ENCODE results near the gene IQCK.

Gene IQCK

DNA sequence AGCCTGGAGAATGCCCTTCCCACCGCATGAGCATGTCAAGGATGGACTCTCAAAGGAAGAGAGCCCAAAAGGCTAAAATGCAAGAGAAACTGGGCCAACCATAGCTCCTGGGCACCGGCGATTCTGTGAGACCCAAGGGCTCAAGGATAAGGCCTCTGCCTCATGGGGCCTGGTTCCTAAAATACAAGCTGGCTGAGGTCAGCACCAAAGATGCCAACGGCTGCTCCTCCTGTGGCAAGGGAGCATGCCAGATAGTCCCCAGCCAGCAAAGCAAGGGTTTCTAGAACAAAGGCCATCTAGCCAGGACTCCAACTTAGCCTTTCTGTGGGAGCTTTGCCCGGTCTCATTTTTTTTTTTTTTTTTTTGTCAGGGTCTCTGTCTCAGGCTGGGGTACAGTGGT, 146.5 kb downstream of the IQCK start:
- no peak for DNase-seq

DNA sequence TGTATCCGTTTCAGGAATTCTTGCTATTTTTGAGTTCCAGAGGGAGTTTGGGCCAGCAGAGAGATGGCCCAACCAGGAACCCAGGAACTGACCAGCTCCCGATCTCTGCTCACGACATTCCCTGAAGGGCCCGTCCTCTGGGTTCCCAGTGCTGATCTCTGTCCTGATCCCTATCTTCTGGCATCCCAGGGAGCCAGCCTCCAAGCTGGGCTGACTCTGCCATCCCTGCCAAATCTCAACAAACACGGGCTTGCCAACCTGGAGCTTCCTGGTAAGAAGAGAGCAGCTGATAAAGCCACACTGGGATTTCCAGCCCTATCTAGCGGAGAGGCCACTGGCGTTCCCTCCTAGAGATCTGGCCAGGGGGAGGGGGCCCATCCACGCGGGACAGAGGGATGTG, 150.3 kb downstream of the IQCK start:
- no peak for DNase-seq

DNA sequence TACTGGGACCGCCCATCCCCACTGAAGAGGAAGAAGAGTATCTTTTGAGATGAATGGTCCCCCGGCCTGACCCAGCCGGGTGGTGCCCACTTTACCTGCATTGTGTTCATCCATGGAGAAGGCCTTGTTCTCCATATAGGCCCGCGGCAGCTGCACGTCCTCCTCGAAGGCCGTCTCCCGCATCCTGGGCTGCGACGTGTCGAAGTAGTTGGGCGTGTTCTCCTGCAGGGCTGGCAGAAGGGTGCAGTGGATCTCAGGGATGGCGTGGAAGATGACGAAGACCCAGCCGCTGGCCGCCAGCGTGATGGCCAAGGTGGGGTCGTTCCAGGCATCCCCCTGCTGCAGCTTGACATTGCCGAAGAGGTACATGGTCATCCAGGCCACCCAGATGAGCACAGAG, 153.7 kb downstream of the IQCK start:
- DNase-seq = no peak

DNA sequence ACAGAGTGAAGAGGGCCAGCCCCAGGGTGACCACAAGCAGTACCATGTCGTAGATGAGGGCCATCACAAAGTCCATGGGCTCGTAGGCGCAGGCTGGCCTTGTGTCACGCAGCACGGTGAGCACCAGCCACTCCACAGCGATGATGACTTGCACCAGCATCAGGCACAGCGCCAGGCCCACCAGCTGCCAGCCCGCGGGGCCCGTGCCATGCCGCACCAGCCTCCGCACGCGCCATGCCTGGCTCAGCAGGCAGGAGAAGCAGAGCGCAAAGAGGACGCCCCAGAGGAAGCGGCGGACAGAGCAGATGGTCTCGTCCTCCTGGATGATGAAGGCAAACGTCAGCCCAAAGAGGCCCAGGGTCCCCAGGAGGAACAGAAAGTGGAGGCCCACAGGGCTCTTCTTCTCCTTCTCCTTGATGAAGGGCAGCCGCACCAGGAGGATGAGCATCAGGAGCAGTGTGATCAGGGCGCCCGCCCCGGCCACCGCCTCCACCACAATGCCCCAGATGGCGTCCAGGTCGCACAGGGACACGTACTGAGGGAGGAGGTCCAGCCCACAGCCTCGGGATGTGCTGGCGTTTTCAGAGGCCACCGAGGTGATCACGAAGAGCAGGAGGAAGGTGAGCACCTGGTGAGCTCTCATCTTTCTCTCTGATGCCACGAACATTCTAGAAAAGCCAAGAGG, 154.2 kb downstream of the IQCK start:
- DNase-seq = no peak

DNA sequence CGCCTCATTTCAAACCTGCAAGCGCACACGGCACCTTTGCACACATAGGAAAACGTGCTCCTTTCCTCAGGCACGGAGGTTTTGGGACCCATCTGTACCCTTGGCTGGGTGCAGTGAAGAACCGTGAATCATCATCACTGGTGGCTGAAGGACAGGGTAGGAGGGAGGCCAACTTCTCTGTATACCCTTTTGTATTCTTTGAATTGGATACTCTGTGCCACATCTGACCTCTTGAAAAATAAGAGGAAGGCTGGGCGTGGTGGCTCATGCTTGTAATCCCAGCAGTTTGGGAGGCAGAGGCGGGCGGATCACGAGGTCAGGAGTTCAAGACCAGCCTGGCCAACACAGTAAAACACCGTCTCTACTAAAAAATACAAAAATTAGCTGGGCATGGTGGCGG, 154.9 kb downstream of the IQCK start:
- DNase-seq = no peak

DNA sequence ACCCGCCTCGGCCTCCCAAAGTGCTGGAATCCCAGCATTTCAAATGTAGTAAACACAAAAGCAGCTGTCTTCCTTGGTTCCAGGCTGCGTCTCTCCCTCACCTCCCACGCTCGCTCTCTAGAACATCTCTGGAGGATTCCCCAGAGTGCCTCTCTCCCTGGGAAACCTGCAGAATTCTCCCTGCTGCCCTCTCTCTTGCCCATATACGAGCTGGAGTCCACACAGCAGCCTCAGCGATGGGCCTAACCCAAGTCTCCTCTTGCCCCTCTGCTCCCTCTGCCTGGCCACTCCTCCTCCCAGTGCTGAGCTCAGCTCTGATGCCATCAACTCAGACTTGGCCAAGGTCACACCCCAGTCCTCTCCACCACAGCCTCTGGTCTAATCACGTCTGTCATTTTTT, 156.0 kb downstream of the IQCK start:
- no peak for DNase-seq

DNA sequence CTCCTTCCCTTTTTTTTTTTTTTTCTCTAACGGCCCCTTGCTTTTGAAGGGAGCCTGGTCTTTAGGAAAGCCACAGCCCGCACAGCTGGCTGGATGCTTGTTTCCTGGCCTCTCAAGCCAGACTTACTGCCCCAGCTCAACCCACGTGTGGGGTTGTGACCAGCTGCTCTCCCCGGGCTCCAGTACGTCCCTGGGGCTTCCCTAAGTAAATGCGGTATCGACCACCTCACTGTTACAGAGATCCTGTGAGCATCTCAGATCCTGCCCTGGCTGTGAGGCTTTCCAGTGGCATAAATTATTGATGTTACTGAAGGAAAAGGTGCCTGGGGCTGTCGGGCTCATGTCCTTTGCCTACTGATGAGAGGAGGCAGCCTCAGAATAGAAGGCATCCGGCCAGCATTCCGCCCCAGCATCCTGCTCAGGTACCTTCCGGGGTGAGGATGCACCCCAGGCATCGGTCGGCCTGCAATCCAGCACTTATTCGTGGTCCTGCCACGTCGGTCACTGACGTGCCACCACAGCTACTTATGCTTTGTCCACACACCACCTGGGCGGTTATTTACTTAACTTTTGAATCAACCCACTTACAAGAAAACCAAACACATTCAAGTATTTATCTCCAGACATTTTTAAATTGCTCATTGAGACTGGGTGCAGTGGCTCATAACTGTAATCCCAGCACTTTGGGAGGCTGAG, 156.9 kb downstream of the IQCK start:
- DNase-seq = no peak

DNA sequence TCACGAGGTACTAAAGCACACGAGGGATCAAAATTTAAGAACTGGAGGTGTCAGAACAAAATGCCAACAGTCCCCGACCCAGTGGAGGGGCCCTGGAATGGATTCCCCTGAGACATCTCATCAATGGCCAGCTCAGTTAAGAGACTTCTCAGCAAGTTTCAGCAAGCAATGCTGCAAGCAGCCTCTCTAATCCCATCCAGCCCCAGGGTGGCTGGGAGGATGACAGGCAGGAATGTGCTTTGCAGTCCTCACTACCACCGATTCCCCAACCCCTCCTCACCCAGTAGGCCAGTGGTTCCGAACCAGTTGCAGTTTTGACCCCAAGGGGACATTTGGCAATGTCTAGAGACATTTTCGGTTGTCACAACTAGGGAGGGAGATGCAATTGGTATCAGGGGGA, 157.8 kb downstream of the IQCK start:
- no peak for DNase-seq

DNA sequence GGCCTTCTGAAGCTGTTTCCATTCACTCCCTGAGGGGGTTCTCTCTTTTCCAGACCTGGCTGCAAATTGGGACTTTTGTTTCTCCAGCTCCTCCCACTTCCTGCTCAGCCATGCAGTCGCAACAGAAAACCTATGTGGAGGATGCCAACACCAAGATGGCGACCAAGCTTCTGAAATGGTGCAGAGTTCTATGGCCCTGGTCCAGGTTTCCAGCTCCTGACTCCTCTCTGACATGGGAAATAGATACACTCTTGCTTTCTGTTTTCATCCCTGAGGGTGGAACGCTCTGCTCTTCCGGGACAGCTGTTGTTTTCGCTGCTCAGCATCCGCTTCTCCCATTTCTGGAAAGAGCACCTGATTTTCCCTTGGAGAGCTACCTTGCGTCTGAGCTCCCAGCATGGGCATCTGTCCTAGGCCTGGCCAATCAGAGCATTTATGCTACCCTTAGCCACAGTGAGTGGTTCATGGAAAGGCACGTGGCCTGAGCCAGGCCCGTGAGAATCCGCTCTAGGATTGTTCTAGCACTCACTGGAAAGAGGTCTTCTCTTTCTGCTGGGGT, 158.5 kb downstream of the IQCK start:
- DNase-seq = no peak

DNA sequence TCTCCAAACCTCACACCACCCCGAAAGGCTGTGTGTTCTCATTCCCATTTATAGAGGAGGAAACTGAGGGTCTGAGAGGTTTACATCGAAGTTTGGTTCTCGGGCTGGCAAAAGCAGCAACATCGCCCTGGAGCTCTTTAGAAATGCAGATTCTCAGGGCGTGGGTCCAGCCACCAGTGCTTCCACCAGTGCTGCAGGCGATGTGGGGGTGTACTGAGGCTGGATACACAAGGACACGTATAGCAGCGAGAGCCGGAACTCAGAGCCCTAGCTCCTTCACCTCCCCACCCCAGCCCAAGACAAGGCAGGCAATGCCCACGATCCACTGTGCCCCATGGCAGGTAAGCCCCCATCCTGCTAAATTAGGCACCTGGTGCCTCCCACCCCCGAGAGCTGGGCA, 160.7 kb downstream of the IQCK start:
- DNase-seq = no peak

DNA sequence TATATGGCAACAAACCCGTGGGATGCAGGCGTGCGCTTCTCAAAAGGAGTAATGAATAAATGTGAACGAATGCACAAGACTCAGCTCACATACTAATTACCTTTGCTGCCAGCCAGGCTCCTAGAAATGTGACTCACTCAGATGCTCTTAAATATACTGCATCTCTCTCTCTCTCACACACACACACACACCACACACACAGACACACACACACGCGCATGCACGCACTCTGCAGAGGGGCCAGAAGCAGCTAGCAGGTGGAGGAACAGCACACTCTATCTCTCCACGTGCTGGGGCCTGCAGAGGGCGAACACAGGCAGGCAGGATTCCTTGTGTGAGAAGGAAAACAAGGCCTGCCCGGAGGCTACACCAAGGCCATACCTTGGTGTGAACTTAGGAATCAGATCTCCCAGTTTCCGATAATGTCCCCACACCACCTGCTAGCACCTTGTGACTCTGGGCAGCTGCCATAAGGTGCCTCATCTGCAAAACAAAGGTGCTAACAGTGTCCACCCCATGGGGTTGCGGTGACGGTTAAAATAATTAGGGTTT, 161.2 kb downstream of the IQCK start:
- no peak for DNase-seq

DNA sequence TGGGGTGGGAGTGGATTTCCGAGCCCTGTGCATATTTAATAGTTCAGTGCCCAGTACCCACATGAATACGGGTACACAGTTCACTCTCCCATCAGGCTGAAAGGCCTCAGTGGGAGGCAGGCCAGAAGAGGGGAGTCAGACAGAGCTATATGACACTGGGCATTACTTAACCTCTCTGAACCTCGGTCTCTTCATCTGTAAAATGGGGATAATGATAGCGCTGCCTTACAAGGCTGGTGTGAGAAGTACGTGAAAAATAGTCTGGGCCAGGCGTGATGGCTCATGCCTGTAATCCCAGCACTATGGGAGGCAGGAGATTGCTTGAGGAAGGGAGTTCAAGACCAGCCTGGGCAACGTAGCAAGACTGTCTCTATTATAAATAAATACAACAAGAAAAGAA, 163.0 kb downstream of the IQCK start:
- no peak for DNase-seq

DNA sequence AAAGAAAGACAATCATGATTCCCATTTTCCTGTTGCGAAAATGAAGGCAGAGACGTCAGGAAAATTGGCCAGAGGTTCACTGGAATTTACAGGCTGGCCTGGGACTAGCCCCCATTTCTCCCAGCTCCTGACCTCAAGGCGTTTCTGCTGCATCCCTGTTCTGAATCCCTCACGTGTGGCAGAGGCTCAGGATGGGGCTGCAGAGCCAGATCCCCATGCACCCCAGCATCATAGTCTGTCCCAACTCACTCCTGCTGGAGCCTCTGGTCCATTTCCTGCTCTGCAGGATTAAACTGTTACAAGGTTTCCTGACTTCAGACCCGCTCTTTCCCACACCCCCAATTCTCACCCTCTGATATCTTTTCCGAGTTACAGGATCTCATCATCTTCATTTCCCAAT, 163.7 kb downstream of the IQCK start:
- no peak for DNase-seq

DNA sequence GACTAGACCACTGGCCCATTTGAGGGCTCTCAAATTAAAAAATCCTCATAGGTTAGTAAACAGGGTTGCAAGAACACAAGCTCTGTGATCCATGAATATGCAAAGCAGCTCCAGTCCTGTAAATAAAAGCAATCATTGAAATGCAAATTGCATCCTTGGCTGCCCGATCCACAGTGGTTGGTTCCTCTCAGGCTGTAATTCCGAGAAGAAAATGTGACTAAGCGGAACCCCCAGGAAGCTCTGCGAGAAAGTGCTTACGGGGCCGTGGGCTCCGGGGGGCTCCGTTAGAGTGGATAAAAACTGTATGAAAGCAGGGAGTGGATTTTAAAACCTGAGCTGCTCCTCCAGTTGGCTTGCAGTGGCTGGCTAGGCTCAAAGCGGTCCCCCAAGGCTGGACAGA, 164.1 kb downstream of the IQCK start:
- no peak for DNase-seq

DNA sequence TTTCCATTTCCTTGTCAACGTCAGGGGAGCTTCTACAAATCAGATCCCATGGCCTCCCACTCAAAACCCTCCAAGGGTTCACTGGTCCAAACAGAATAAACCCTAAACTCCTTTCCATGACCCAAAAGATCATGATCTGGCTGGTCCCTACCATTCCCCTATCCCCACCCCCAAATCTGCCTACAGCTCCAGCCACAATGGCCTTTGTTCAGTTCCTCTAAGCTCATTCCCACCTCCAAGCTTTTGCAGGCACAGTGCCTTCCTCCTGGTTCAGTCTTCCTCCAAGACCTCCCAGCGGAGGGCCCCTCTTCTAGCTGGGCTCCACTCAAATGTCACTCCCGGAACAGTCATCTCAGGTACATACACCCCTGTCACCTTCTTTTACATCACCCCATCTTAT, 164.6 kb downstream of the IQCK start:
- DNase-seq = no peak

DNA sequence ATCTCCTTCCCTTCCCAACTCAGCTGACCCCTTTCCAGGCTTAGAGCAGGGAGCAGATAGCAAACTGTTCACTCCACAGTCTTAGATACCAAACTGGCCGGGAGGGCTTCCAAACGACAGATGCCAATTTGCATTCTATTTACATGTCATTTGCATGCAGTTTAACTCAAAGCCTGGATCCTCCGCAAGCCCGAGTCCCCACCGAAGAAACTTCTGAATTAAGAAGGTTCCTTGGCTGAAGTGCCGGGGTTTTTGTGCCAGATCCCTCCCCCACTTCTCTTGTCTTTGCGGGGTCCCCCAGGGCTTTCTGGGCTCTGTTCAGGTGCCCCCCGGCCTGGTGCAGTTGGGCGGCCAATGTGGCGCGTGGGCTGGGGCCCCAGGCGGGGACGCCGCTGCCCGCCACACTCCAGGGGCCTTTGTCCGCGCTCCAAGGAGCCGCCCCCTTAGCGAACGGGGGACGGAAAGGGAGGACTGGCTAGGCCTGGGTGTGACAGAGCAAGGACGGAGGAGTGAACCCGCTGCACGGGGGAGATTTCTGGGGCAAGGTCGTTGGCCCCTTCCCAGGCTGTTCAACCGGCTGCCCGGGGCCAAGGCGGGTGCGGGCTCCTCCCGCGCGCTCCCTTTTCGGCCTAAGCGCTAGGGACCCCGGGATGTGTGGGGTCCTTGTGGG, 165.4 kb downstream of the IQCK start:
- no peak for DNase-seq

DNA sequence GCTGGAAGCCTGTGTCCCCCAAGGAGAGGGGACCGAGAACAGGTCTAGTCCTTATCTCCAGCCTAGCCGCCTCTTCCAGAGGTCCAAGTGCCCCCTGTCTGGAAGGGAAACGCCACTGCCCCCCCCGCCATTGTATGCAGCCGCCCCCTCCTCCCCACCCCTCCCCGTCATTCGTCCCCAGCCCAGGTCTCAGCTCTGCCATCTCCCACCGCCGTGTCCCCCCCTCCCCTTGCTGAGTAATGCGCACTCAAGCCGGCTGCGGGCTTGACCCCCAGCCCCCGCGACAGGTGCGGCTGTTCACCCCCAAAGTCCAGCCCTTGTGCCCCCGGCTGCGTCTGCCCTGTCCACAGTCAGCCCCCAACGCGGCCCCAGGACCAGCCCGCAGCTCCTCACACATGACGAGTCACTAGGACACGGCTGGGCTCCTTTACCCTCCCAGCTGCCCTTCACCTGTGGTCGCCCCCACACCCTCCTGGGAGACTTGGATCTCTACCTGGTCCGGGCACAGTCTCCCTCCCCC, 166.0 kb downstream of the IQCK start:
- no peak for DNase-seq

DNA sequence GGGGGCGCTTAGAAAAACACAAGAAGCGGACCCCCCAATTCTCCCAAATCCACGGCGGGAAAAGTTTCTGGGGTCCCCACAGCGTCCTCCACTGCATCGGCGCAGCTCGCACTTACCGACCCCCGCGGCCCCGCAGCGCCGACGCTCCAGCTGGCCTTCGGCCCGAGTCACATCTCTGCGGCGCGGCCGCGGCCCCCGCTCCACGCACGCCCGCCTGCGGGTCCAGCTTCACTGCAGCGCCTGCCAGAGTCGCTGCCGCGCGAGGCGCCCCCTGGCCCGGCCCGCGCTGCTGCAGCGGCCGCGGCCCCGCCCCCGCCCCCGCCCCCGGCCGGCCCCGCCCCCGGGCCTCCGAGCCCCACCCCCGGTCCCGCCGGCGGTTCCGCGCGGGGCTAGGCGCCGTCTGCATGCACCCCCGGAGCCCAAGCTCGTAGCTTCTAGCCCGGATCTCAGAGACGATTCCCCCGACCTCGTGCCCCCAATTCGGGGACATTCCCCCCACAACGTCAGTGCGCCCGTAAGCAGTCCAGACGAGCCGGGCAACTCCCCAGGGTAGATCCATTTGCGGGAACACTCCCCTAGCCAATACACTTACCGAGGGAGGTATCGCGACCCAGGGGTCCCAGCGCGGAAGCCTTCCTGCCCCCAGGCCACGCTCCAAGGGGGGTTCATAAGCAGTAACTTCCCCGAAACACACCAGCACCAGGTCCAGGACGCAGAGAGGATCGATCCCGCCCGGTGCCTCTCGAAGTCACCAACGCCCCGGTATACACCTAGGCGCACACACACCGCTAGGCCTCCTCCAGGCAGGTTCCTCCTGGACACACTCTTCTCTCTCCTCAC, 166.8 kb downstream of the IQCK start, which contains the start of gene GPRC5B:
GPRC5B (minus strand) TSS at position 238 of the 840 bp plus-strand sequence. CDS start 12,003 bp downstream, outside the sequence.
- peak in 1 of 2 experiments; percentile 3 for DNase-seq

DNA sequence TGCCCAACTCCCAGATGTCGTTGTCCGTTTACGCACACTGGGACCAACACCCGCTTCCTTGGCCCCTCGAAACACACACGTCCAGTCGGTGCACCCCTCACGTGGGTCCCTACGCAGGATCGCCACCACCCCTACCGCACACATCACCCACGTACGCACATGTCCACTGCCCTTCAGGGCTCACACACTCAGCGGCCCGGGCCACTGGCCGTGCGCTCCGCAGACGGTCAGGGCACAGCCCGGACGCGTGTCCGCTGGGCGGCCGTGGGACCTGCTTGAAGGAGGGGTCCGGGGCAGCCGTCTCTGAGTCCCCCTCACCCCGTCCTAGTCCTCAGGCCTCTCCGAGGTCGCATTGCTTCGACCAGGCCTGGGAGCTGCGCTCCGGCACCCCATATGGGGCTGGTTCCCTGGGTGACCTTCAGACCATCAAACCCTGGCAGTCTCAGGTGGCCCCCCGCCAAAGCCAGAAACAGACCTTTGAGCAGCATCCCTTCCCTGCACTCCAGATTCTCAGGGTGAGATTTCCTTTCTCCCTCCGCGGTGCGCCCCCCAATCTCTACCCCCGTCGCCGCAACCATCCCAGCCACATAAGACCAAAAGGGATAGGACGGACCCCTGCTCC, 167.5 kb downstream of the IQCK start:
- DNase-seq = no peak

DNA sequence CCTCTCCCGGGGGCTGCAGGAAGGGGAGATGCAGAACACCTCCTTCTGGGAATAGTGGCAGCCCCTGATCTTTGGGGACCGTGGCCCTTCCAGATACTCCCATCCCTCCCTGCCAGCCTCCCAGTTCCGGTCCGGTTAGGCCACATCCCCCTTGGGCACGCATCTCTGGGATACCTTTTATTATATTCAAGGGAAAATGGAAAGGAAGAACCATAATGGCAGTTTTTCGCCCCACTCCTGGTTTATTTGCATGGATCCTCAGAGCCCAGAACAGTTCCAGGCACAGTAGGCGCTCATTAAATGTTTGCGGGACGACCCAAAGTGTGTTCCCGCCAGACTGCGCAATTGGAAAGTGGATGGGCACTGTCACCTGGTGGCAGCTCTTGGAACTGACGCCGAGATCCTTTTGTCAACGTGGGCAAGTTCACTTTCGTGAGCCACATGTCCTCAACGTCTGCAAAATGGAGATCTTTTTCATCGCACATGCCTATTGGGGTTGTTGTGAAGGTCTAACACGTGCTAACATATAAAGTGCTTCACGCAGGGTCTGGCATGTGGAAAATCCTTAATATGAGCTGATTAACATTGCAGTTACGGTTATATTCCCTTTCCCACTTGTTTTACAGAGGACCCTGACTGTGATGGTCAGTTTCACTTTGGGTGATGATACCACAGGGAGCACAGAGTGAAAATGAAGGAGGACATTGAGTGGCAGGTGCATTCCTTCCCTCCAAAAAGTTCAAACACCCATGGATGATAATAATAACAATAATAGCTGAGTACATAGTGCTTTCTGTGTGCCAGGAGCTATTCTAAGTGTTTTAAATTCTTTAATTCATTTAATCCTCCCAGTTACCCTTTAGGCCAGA, 168.2 kb downstream of the IQCK start:
- DNase-seq = peak; percentile 22 to 49

DNA sequence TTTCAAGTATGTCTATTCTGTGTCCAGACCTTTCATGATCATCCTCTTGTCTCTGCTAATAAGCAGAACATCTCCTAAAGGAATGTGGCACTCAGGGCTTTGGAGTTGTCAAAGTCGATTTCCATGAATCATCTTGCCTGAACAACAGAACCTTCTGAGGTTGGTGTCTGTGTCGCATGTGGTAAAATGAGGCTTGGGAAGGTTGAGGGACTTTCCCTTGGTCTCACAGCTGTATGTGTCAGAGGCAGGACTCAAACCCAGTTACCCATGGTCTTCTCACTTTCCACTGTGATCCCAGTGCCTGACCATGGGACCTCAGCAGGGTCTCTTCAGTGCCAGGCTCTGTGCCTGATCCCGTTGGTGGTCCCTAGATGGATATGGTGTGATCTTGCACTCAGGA, 170.8 kb downstream of the IQCK start:
- no peak for DNase-seq
